ENCODE measurements around the gene CSNK1G2. TPM values are rescaled to one million over a fixed set of nuclear protein-coding genes. Genes with fewer than 3 reads are reported as not detected.

The CSNK1G2 gene
- total RNA-seq, 8 experiments from 2014 or later, result 25.6 to 68.4 (median 49.8) TPM

DNA sequence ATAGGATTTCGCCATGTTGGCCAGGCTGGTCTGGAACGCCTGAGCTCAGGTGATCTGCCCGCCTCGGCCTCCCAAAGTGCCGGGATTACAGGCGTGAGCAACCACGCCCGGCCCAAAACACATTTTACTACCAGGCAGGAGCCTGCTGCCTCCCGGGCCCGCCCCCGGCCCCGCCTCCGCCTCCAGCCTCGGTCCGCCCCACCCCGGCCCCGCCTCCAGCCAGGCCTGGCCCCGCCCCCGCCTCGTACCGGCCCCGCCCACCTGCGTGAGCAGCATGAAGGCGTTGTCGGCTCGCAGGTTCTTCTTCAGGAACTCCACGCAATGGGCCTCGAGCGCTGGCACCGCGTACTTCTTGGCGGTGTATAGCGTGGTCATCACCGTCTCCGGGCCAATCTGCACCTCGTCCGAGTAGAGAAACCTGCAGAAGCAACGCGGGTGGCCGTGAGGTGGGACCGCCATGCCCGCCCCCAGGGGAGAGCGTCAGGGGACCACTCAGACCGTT, 51.8 kb downstream of the CSNK1G2 start:
- Histone ChIP-seq H3K4me3 (no peak overlapping the region), H3K27ac (no peak overlapping the region), H3K4me1 (replicated peaks in 1 of 2) (no peaks in the 10 kb centered on the region)
- ATAC-seq (replicated peaks in 6 of 8), result no peak
- 86 to 100% (median 100%) methylated on average over 3 to 5 of the region's 44 CpGs; no CpG with 5 or more reads in 7 of the 10 experiments for WGBS, 10 experiments
- in situ Hi-C loops (cut with MboI; ENCODE audit: low pct_unique_long_range_greater_than_20kb in 2 of 9, low sequenced_read_pairs in 9 of 9, unreplicated experiment in 9 of 9), result no loop called here

DNA sequence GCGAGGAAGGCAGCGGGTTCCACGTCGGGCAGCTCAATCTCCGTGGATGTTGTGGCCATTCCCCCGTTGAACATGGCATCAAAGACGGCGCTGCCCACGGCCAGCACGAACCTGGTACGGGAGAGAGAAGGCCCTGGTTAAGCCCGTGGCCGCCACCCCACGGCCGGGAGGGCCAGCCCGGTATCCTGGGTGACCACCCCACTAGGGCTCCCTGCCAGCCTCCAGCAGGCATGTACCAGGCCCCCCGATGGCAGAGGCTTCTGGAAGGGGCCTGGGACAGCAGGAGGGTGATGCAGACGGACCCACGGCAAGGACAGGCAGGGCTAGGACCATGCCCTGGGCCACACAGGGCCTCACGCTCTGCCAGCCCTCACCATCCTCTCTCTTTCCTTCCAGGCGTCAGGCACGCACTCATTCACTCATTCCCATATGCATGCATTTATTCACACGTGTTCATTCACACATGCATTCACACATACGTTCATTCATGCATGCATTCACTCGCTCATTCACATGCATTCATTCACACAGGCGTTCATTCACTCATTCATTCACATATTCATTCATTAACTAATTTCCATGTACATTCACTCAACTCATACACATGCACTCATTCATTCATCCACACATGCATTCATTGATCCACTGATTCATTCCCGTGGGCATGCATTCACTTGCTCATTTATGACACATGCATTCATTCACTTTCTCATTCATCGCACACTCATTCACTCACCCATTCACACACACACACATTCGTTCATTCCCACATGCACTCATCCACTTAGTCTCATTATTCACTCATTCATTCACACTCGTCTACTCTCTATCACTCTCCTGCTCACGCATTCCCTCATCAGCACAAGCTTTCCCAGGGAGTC, 56.6 kb downstream of the CSNK1G2 start:
- peak in 2 of 8 experiments; percentile 21 to 30 for ATAC-seq (replicated peaks in 6 of 8)
- no peak overlapping the region for H3K27ac ChIP-seq
- no peaks in the 10 kb centered on the region for H3K4me1 ChIP-seq (replicated peaks in 1 of 2)
- 50 to 97% (median 85%) methylated on average over 5 to 20 of the region's 31 CpGs for WGBS, 10 experiments
- in situ Hi-C loops (cut with MboI; ENCODE audit: low pct_unique_long_range_greater_than_20kb in 2 of 9, low sequenced_read_pairs in 9 of 9, unreplicated experiment in 9 of 9), result no loop called here
- no peak overlapping the region for H3K4me3 ChIP-seq

DNA sequence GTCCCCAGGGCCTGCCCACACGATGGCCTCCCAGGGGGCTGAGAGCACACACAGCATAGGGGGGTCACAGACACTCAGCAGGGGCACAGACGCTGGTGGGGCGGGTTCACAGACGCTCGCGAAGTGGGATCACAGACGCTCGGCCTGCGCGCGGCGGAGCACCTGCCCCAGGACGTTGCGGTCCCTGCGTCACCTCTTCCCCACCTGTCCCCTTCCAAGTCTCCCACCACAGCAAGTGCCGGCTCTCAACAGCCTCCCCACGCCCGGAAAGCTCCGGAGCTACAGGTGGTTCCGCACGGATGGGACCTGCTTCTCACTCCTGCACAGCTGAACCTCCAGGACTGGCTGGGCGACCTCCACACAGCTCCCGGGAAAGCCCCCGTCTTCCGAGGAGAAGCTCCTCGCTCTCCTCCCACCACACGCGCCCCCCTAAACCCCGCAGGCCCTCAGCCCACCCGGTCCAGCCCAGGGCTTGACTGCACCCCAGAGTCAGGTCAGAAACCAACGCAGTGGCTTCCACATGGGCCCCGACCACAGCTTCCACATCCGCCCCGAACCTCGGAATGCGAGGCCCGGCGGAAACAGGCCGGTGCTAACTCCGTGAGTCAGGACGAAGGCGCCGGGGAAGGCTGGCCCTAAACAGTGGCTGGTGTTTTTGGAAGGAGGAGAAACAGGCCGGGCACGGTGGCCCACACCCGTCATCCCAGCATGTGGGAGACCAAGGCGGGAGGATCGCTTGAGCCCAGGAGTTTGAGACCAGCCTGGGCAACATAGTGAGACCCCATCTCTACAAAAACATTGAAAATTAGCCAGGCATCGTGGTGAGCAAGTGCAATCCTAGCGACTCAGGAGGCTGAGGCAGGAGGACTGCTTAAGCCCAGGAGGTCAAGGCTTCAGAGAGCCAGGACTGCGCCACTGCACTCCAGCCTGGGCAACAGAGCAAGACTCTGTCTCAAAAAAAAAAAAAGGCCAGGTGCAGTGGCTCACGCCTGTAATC, 58.0 kb downstream of the CSNK1G2 start:
- in situ Hi-C loops (cut with MboI; ENCODE audit: low pct_unique_long_range_greater_than_20kb in 2 of 9, low sequenced_read_pairs in 9 of 9, unreplicated experiment in 9 of 9), result no loop called here
- no peak for ATAC-seq (replicated peaks in 6 of 8)
- H3K4me3 ChIP-seq, result no peak overlapping the region
- WGBS, 10 experiments, result 92 to 100% (median 95%) methylated on average over 3 to 14 of the region's 52 CpGs; no CpG with 5 or more reads in 6 of the 10 experiments
- H3K27ac ChIP-seq, result no peak overlapping the region
- peaks cover under 1 to 7% of the 10 kb centered on the region in 2 donors for H3K4me1 ChIP-seq (replicated peaks in 1 of 2)

DNA sequence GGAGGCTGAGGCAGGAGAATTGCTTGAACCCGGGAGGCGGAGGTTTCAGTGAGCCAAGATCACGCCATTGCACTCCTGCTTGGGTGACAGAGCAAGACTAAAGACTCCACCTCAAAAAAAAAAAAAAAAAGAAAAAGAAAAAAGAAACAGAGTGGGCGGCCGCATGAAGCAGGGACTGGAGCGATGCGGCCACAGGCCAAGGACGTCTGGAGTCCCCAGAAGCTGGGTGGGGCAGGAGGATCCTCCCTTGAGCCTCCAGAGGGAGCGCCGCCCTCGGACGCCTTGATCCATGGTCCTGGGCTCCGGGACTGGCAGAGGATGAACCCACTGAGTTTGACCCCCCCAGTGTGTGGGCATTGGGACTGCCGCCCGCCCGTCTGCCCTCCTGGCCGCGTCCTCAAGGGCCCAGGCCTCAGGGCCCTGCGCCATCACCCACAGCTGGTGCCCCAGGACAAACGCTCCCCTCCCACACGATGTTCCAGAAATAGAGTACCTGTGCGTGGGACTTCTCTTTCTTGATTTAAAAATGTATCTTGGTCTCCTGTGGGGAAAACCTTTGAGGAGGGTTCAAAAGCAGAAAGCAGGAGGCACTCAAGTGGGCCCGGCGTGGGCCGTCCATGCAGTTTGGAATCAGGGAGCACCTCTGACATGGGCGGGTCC, 59.0 kb downstream of the CSNK1G2 start:
- H3K4me1 ChIP-seq (replicated peaks in 1 of 2), result peaks cover 2 to 10% of the 10 kb centered on the region in 2 donors
- no peak overlapping the region for H3K4me3 ChIP-seq
- WGBS, 10 experiments, result 80 to 100% (median 100%) methylated on average over 1 to 10 of the region's 26 CpGs; no CpG with 5 or more reads in 3 of the 10 experiments
- ATAC-seq (replicated peaks in 6 of 8), result no peak
- H3K27ac ChIP-seq, result no peak overlapping the region
- in situ Hi-C loops (cut with MboI; ENCODE audit: low pct_unique_long_range_greater_than_20kb in 2 of 9, low sequenced_read_pairs in 9 of 9, unreplicated experiment in 9 of 9), result no loop called here

DNA sequence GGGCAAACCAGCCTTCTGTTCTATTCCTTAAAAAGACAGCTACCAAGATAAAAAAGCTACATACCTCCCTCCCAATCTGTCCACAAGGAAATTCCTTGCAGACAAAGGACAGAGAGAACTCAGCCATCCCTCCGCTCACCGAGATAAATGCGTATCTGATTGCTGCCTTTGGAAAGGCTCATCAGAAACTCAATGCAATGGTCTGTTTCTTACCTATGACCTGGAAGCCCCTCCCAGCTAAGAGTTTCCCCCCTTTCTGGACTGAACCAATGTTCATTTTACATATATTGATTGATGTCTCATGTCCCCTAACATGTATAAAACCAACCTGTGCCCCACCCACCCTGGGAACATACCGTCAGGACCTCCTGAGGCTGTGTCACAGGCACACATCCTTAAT, 62.9 kb downstream of the CSNK1G2 start:
- Histone ChIP-seq H3K27ac (peak overlapping the region in 1 of 2 donors; percentile 36), H3K4me1 (replicated peaks in 1 of 2) (peaks cover 2 to 10% of the 10 kb centered on the region in 2 donors), H3K4me3 (no peak overlapping the region)
- in situ Hi-C loops (cut with MboI; ENCODE audit: low pct_unique_long_range_greater_than_20kb in 2 of 9, low sequenced_read_pairs in 9 of 9, unreplicated experiment in 9 of 9), result no loop called here
- 40 to 100% (median 86%) methylated on average over 2 to 4 of the region's 4 CpGs; no CpG with 5 or more reads in 4 of the 10 experiments for WGBS, 10 experiments
- ATAC-seq (replicated peaks in 6 of 8), result peak in 4 of 8 experiments; percentile 24 to 62 (median 49)

DNA sequence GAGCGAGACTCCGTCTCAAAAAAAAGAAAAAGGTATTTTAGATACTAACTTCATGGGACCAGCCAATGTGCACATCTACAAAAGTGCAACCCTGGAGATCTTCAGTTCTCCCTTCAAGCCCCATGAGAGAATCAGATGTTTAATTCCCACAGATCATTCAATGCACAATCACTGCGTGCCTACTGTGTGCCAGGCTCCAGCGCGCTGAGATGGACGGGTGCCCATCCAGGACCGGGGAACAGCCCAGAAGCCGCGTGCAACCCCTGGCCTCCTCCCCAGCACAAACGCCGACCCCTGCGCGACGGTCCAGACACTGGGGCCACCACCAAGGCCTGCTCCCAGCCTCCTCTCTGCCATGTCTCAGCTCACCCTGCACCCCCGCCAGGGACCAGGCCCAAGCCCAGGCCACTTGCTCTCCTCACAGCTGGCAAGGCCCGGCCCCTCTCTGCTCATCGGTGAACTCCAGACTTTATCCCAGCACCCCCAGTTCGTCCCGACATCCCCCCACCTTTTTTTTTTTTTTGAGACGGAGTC, 69.2 kb downstream of the CSNK1G2 start:
- Histone ChIP-seq H3K27ac (no peak overlapping the region), H3K4me3 (no peak overlapping the region), H3K4me1 (replicated peaks in 1 of 2) (peaks cover 15 to 18% of the 10 kb centered on the region in 2 donors)
- 97 to 100% (median 100%) methylated on average over 1 to 13 of the region's 20 CpGs; no CpG with 5 or more reads in 6 of the 10 experiments for WGBS, 10 experiments
- in situ Hi-C loops (cut with MboI; ENCODE audit: low pct_unique_long_range_greater_than_20kb in 2 of 9, low sequenced_read_pairs in 9 of 9, unreplicated experiment in 9 of 9), result no loop called here
- no peak for ATAC-seq (replicated peaks in 6 of 8)

DNA sequence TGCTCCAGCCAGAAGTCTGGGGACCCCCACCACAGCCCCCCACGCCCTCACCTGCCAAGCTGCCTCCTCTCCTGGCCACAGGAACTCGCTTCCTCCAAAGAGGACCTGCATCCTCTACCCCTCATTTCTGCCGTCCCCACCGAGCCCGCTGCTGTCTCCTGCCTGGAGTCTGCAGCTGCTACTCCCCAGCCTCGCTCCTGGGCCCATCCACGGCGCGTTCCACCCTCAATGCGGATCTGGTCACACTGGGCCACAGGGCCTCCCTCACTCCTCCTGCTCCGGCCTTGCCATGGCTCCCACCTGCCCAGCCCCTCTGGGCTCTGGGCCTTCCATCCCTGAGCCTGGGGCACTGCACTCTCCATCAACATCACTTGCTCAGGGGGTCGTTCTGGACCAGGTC, 70.2 kb downstream of the CSNK1G2 start:
- ATAC-seq (replicated peaks in 6 of 8), result no peak
- in situ Hi-C loops (cut with MboI; ENCODE audit: low pct_unique_long_range_greater_than_20kb in 2 of 9, low sequenced_read_pairs in 9 of 9, unreplicated experiment in 9 of 9), result no loop called here
- Histone ChIP-seq H3K4me1 (replicated peaks in 1 of 2) (peaks cover 15 to 19% of the 10 kb centered on the region in 2 donors), H3K27ac (no peak overlapping the region), H3K4me3 (no peak overlapping the region)
- 80 to 100% methylated on average over 1 to 2 of the region's 12 CpGs; no CpG with 5 or more reads in 8 of the 10 experiments for WGBS, 10 experiments

DNA sequence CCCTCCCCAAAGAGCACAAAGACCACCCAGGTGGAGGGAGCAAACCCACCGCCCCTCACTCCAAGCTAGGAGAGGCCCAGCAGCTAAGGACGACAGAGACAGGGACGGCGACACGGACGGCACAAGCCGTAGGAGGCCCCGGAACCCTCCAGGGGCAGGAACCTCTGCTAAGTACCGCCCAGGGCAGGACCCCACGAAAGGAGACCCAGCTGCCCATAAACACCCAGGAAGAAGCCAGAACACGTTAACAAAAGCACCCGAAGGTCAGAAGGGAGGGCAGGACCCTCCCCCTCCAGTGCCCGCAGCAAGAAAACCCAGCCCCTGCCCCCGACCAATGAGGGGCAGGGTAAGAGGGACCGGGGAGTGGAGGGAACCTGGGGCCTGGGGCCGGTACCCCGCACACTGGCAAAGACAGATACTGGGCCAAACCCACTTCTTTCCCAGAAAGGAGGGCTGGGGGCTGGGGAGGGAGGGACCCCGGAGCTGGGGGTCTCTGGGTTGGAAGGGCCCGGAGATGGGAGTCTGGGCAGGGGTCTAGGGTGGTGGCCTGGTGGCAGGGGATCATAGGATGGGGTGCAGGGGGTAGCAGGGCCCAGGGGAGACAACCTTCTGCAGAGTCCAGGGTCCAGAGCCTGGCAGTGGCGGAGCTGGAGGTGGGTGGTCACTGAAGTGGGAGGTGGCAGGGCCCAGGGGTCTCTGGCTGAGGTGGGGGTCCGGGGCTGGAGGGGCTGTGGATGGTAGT, 72.1 kb downstream of the CSNK1G2 start:
- H3K4me3 ChIP-seq, result no peak overlapping the region
- in situ Hi-C loops (cut with MboI; ENCODE audit: low pct_unique_long_range_greater_than_20kb in 2 of 9, low sequenced_read_pairs in 9 of 9, unreplicated experiment in 9 of 9), result no loop called here
- peak overlapping the region in 1 of 2 donors; percentile 32 for H3K27ac ChIP-seq
- WGBS, 10 experiments, result 54 to 100% (median 93%) methylated on average over 1 to 4 of the region's 21 CpGs; no CpG with 5 or more reads in 7 of the 10 experiments
- H3K4me1 ChIP-seq (replicated peaks in 1 of 2), result peaks cover 15 to 23% of the 10 kb centered on the region in 2 donors
- ATAC-seq (replicated peaks in 6 of 8), result peak in 1 of 8 experiments; percentile 1

DNA sequence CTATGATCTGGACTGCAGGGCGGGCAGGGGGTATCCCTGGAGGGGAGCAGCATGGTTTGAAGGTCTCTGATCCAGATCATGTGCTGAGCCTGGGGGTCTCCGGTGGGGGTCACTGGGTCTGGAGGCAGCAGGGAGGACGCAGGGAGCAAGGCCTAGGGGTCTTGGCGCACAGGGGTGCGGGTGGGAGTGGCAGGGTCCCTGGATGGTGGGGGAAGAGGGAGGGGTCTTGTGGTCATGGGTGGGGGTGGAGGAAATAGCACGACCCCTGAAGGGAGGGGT, 72.7 kb downstream of the CSNK1G2 start:
- in situ Hi-C loops (cut with MboI; ENCODE audit: low pct_unique_long_range_greater_than_20kb in 2 of 9, low sequenced_read_pairs in 9 of 9, unreplicated experiment in 9 of 9), result no loop called here
- peak in 3 of 8 experiments; percentile 0 to 4 (median 1) for ATAC-seq (replicated peaks in 6 of 8)
- no CpG with 5 or more reads among the region's 6 CpGs for WGBS, 10 experiments
- no peak overlapping the region for H3K4me3 ChIP-seq
- peaks cover 15 to 23% of the 10 kb centered on the region in 2 donors for H3K4me1 ChIP-seq (replicated peaks in 1 of 2)
- H3K27ac ChIP-seq, result peak overlapping the region in 1 of 2 donors; percentile 32

DNA sequence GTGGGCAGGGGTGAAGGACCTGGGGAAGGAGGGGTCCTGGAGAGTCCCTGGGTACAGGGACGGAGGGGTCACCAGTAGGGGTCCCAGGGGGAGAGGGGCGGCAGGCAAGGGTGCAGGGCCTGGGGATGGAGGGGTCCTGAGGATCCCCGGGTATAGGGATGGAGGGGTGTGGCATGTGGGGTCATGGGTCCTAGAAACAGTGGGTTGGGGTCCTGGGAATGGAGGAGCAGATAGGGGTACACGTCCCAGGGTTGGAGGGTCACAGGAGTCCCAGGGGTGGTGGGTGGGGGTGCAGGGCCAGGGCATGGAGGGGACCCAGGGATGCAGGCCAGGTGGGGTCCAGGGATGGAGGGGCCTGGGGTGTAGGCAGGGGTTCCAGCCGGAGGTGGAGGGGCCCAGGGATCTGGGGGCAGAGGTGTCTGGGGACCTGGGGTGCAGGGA, 73.2 kb downstream of the CSNK1G2 start:
- Histone ChIP-seq H3K4me1 (replicated peaks in 1 of 2) (peaks cover 15 to 23% of the 10 kb centered on the region in 2 donors), H3K4me3 (peak overlapping the region in 3 of 5 donors; percentile 70 to 78 (median 72)), H3K27ac (no peak overlapping the region)
- no CpG with 5 or more reads among the region's 5 CpGs for WGBS, 10 experiments
- peak in 4 of 8 experiments; percentile 3 to 19 (median 10) for ATAC-seq (replicated peaks in 6 of 8)
- in situ Hi-C loops (cut with MboI; ENCODE audit: low pct_unique_long_range_greater_than_20kb in 2 of 9, low sequenced_read_pairs in 9 of 9, unreplicated experiment in 9 of 9), result no loop called here

DNA sequence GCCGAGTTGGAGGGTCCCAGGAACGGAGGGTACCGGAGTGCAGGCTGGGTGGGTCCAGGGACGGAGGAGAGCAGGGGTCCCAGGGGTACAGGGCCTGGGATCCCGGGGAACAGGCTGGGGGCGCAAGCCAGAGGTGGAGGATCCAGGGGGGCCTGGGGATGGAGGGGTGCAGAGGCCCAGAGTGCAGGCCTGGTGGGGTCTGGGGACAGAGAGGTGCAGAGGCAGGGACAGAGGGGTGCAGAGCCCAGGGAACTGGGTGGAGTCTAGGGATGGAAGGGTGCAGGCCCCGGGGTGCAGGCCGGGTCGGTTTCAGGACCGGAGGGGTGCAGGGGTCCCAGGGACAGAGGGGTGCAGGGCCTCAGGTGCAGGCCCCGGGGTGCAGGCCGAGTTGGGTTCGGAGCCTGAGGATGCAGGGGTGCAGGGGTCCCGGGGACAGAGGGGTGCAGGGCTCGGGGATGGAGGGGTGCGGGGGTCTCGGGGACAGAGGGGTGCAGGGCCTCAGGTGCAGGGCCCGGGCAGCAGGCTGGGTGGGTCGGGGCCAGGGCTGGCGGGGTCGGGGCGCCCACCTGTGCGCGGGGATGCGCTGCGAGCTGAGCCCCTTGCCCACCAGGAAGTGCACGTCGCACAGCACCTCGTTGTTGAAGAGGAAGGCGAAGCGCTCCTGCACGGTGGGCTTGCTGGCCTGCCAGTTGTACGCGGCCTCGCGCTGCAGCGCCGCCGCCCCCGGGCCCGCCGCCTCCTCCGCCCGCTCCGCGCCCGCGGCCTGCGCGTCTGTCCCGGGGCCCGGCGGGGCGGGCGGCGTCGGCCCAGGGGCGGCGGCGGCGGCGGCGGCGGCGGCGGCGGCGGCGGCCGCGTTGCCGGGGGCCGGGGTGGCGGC, 74.0 kb downstream of the CSNK1G2 start:
- no CpG with 5 or more reads among the region's 74 CpGs for WGBS, 10 experiments
- peak overlapping the region; percentile 64 to 84 (median 72) for H3K4me3 ChIP-seq
- peak; percentile 32 to 70 (median 48) for ATAC-seq (replicated peaks in 6 of 8)
- peak overlapping the region; percentile 83 to 90 for H3K27ac ChIP-seq
- in situ Hi-C loops (cut with MboI; ENCODE audit: low pct_unique_long_range_greater_than_20kb in 2 of 9, low sequenced_read_pairs in 9 of 9, unreplicated experiment in 9 of 9), result no loop called here
- H3K4me1 ChIP-seq (replicated peaks in 1 of 2), result peaks cover 15 to 23% of the 10 kb centered on the region in 2 donors

All from motor neuron (in vitro differentiated cells).